SU-DHL-6 (cell line): ENCODE results near the gene SEMA5A.

Source experiments
- H2AFZ ChIP-seq: fragments of 200-600 bp; sonication (generic); 2 replicates; pipeline ENCODE4 v1.6.1; 2014; ENCODE audit warnings: low read depth, mild to moderate bottlenecking, moderate library complexity, mixed read lengths, antibody characterized with exemption, low read length; ENCODE audit not compliant: severe bottlenecking
- H3F3A ChIP-seq: fragments of 200-600 bp; shearing (Covaris generic); 2 replicates; pipeline ENCODE4 v1.6.0; 2016; ENCODE audit warnings: antibody characterized with exemption, mild to moderate bottlenecking; ENCODE audit not compliant: insufficient read depth
- H3K27ac ChIP-seq: fragments of 200-600 bp; sonication (generic); 2 replicates; pipeline ENCODE4 v1.5.1; 2016; ENCODE audit warnings: low read depth, mild to moderate bottlenecking, low read length, moderate library complexity, mixed read lengths
- H3K27me3 ChIP-seq: fragments of 200-600 bp; sonication (generic), shearing (Covaris generic); 2 replicates; pipeline ENCODE4 v1.6.0; 2014; ENCODE audit warnings: mild to moderate bottlenecking, low read length
- H3K36me3 ChIP-seq: fragments of 200-600 bp; sonication (generic); 2 replicates; pipeline ENCODE4 v1.6.1; 2014; ENCODE audit warnings: mild to moderate bottlenecking, low read length, mixed read lengths
- H3K4me2 ChIP-seq: fragments of 300-600, 200-600 bp; shearing (Covaris generic), sonication (generic); 2 replicates; pipeline ENCODE4 v1.6.0; 2014; ENCODE audit warnings: low read length, low read depth, mild to moderate bottlenecking; ENCODE audit not compliant: poor library complexity, severe bottlenecking
- H3K4me3 ChIP-seq: fragments of 200-600 bp; sonication (generic); 2 replicates; pipeline ENCODE4 v1.5.1; 2014; ENCODE audit warnings: antibody characterized with exemption, low read length, mild to moderate bottlenecking, mixed read lengths; ENCODE audit not compliant: insufficient read depth, poor library complexity, severe bottlenecking
- H3K79me2 ChIP-seq: fragments of 200-600 bp; sonication (generic); 2 replicates; pipeline ENCODE4 v1.6.1; 2014; ENCODE audit warnings: mild to moderate bottlenecking, low read length, moderate library complexity; ENCODE audit not compliant: insufficient read depth
- H3K9ac ChIP-seq: fragments of 200-600 bp; sonication (generic); 2 replicates; pipeline ENCODE4 v1.7.0; 2014; ENCODE audit warnings: mild to moderate bottlenecking, low read length
- H3K9me2 ChIP-seq: fragments of 200-600 bp; sonication (generic); replicated peaks from 2 replicates; pipeline ENCODE4 v1.6.1; 2014; ENCODE audit warnings: low read length; ENCODE audit not compliant: insufficient read depth
- H3K9me3 ChIP-seq: fragments of 200-600 bp; sonication (generic); 2 replicates; pipeline ENCODE4 v1.6.1; 2014; ENCODE audit warnings: low read length, mixed read lengths; ENCODE audit not compliant: insufficient read depth
- H4K20me1 ChIP-seq: fragments of 200-600 bp; sonication (generic); 2 replicates; pipeline ENCODE4 v1.6.1; 2014; ENCODE audit warnings: low read depth, mild to moderate bottlenecking, antibody characterized with exemption, low read length, moderate library complexity, mixed read lengths
- EZH2phosphoT487 ChIP-seq: fragments of 200-600 bp; sonication (generic), shearing (Covaris generic); conservative IDR thresholded peaks from 2 replicates; pipeline ENCODE4 v1.6.1; 2018; ENCODE audit warnings: mild to moderate bottlenecking, antibody characterized with exemption, low read length, moderate library complexity, mixed read lengths
- TF ChIP-seq, protein P1 (sequence below): fragments of 200-600 bp; sonication (generic); IDR thresholded peaks from one replicate; pipeline ENCODE4 v1.5.1; 2017; ENCODE audit warnings: antibody characterized with exemption, mild to moderate bottlenecking, low read length, moderate library complexity; ENCODE audit not compliant: insufficient read depth, poor library complexity, severe bottlenecking

Gene SEMA5A

DNA sequence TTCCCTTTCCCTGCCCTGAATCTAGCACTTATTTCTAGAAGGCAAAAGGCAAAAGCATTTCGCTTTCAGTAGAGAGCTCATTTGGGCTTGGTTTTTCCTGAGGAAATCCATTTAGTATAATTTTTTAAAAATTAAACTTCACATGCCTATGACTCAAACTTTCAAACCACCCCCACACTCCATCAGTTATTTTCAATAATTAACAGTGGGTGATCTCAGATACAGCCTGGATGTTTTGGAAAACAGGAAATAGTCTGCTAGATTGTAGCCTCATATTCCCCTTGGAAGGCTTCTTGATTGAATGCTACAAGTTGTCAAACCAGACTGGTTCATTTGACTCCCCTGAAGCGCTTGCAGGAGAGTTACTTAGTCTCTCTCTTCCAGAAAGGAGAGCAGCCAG lies 40.6 kb downstream of the SEMA5A start:
- no peaks in the 10 kb centered on the region for H3K36me3 ChIP-seq
- no peak overlapping the region for H3K9ac ChIP-seq
- no peaks in the 10 kb centered on the region for H3F3A ChIP-seq
- H3K27ac ChIP-seq = no peak overlapping the region
- no peaks in the 10 kb centered on the region for H3K79me2 ChIP-seq
- no peaks in the 10 kb centered on the region for H3K9me3 ChIP-seq
- no peak overlapping the region for H3K4me3 ChIP-seq
- H3K9me2 ChIP-seq = no peaks in the 10 kb centered on the region
- H2AFZ ChIP-seq = no peak overlapping the region
- H4K20me1 ChIP-seq = no peaks in the 10 kb centered on the region
- no peak overlapping the region for H3K4me2 ChIP-seq
- no peaks in the 10 kb centered on the region for H3K27me3 ChIP-seq
- TF ChIP-seq, protein P1, sequence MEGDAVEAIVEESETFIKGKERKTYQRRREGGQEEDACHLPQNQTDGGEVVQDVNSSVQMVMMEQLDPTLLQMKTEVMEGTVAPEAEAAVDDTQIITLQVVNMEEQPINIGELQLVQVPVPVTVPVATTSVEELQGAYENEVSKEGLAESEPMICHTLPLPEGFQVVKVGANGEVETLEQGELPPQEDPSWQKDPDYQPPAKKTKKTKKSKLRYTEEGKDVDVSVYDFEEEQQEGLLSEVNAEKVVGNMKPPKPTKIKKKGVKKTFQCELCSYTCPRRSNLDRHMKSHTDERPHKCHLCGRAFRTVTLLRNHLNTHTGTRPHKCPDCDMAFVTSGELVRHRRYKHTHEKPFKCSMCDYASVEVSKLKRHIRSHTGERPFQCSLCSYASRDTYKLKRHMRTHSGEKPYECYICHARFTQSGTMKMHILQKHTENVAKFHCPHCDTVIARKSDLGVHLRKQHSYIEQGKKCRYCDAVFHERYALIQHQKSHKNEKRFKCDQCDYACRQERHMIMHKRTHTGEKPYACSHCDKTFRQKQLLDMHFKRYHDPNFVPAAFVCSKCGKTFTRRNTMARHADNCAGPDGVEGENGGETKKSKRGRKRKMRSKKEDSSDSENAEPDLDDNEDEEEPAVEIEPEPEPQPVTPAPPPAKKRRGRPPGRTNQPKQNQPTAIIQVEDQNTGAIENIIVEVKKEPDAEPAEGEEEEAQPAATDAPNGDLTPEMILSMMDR = no peak
- TF ChIP-seq EZH2phosphoT487 = no peak

DNA sequence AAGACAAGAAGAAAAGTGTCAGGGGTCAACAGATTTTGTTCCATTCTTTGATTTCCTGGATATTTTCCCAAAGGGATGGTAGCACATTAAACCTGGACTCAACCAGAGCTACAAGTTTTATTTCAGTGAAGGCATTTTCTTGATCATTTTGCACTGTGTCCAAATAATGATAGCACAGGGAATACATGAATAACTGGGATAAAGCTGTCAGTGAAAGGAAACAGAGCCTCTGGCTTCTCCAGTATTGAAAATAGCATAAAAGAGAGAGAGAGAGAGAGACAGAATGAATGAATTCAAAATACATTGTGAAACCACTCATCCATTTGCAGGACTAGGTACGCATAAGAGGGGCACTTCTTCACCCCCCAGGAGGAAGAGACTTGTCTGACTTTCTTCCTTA lies 43.0 kb downstream of the SEMA5A start:
- H3K27ac ChIP-seq = no peak overlapping the region
- H2AFZ ChIP-seq = no peak overlapping the region
- H3F3A ChIP-seq = no peaks in the 10 kb centered on the region
- H3K36me3 ChIP-seq = no peaks in the 10 kb centered on the region
- no peaks in the 10 kb centered on the region for H4K20me1 ChIP-seq
- TF ChIP-seq, protein P1 = no peak
- TF ChIP-seq EZH2phosphoT487 = no peak
- H3K79me2 ChIP-seq = no peaks in the 10 kb centered on the region
- H3K9ac ChIP-seq = no peak overlapping the region
- no peaks in the 10 kb centered on the region for H3K9me2 ChIP-seq
- H3K4me3 ChIP-seq = no peak overlapping the region
- no peak overlapping the region for H3K4me2 ChIP-seq
- no peaks in the 10 kb centered on the region for H3K9me3 ChIP-seq
- no peaks in the 10 kb centered on the region for H3K27me3 ChIP-seq

DNA sequence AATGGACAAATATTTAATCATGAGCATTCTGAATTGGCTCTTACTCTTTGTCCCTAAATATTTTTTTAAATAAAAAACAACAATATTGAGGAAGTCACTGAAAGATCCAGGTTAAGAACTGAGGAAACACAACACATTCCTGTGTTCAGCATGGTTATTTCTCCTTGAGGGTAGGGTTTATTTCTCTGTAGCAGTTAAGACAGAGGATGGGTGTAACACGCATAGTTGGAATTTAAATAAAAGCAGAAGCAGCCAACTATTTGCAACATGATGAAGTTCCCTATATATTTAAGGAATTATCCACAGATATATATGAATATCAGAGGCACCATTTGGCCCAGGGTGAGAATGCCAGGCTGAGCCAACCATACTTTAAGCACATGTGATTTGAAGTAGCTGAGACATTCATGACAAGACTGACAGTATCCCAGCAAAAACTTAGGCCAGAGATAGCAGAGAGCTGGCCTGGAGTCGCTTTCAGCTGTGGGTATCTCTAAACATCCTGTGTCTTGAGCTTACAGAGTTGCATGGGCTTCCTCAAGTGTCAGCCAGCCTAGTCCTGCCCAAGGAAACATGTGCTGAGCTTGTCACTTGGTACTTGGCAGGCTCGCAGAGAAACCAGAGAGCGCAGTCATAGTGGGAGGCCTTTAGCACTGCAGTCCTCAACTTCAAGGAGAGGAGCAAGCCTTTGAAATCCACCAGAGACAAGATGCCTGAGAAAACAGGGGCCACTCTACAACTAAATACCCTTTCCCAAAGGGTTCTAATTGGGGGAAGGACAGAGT lies 43.6 kb downstream of the SEMA5A start:
- Histone ChIP-seq H3K9ac (no peak overlapping the region), H3K9me2 (no peaks in the 10 kb centered on the region), H3K27me3 (no peaks in the 10 kb centered on the region), H3K36me3 (no peaks in the 10 kb centered on the region), H4K20me1 (no peaks in the 10 kb centered on the region), H3K9me3 (no peaks in the 10 kb centered on the region), H2AFZ (no peak overlapping the region), H3K4me3 (no peak overlapping the region), H3K27ac (no peak overlapping the region), H3F3A (no peaks in the 10 kb centered on the region), H3K79me2 (no peaks in the 10 kb centered on the region), H3K4me2 (no peak overlapping the region)
- TF ChIP-seq, protein P1 = no peak
- no peak for TF ChIP-seq EZH2phosphoT487
